NCI-H1048 (cell line): ENCODE measurements around the gene DDX1.
"Not testable (repeated sequence)": the region's sequence is repeated elsewhere in the genome, so short reads cannot be mapped to it uniquely, and the experiment has no call there.

ENCODE experiments used
- DNase-seq: peaks from one replicate; lab custom pipeline; 2025; lab: John Stamatoyannopoulos, UW

The DDX1 gene

DNA sequence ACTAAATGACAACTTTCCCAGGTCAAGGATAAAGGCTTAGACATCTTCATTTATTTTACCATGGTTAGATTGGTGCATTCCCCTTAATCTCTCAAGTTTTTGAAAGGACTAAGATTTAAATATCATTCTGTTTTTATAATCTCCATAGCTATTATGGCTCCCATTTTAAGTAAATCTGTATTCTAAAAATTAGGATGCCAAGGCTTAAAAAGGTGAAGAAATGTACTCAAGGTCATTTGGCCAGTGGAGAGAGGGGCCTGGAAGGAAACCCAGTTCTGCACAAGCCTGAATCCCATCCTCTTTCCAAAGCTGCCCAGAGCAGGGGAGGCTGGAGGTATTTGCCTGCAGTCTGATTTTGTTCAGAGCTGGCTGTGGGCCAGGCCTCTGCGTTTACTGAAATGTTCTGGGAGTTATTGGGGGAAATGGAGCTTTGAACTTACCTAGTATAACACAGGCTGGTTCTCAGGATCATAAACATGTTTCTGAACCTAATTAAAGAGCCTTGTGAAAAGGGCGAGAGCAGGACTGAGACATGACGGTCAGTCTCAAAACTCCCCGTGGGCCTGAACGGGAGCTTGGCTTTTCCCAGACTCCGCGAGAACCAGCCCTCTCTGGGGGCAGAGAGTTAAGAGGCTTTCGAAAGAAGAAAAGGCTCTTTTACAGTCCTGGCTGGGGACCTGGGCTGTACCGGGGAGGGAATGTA is 85.6 kb downstream of the DDX1 start:
- no peak for DNase-seq

DNA sequence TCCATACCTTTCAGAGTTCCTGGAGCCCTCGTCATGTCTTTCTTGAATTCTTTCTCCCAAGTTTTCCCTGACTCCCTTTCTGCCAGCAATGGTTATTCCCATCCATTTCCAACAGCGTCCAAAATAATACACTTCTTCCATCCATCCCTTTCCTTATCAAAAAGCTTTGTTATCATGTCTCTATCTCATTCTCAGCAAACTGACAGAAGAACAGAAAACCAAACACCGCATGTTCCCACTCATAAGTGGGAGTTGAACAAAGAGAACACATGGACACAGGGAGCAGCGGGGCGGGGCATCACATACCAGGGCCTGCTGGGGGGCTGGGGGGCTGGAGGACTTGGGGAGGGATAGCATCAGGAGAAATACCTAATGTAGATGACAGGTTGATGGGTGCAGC is 86.7 kb downstream of the DDX1 start:
- DNase-seq, result no peak

- DNase-seq, result no peak
Observed at GRCh38 chr2:15678909-15679308, 87.2 kb downstream of the DDX1 start.

DNA sequence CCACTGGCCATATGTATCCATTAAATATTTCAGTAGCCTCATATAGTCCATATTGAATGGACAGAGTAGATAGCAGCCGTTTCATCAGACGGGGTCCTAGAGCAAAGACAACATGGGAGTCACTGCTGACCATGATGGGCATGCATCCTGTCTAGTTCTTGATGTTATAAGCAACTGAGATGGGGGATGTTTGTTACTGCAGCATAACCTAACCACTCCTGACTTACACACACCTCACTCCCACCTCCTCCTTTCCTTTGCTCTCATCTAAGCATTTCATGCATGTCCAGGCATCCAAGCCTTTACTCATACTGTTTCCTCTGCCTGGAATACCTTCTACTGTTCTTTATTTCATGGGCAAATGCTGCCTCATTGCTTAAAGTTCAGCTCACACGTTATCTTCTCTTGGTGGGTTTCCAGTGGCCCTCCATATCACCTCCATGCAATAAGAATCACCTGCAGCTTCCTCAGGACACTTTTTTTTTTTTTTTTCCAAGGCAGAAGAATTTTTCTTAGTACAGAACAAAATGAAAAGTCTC is 87.8 kb downstream of the DDX1 start:
- DNase-seq, result no peak

- DNase-seq, result not testable (repeated sequence)
Observed at GRCh38 chr2:15680132-15680531, 88.5 kb downstream of the DDX1 start.
